ENCODE data around the gene POLD4. TPM values are rescaled to one million over a fixed set of nuclear protein-coding genes. Genes with fewer than 3 reads are reported as not detected.
"Not testable (repeated sequence)": the region's sequence is repeated elsewhere in the genome, so short reads cannot be mapped to it uniquely, and the experiment has no call there.

Gene POLD4
- total and polyA plus RNA-seq, 5 donors, result 53.8 to 124 (median 67.1) TPM

DNA sequence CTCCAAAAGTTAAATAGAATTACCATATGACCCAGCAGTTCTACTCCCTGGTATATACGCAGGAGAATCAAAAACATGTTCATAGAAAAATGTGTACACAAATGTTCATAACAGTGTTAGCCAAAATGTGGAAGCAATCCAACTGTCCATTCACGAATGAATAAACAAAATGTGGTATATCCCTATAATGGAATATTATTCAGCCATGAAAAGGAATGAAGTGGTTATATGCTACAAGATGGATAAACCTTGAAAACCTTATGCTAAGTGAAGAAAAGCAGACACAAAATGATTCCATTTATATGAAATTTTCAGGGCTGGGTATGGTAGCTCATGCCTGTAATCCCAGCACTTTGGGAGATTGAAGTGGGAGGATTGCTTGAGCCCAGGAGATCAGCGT, 16.1 kb downstream of the POLD4 start:
- H3K27me3 ChIP-seq (ENCODE audit: control insufficient read depth, insufficient read depth), result no peaks in the 10 kb centered on the region
- no peak overlapping the region for H3K4me3 ChIP-seq (ENCODE audit: low read length)
- H3K27ac ChIP-seq (ENCODE audit: low read length), result no peak overlapping the region
- ATAC-seq (no peak), DNase-seq (no peak)
- intact Hi-C loops (cut with DNase I), result no loop called here
- H3K4me1 ChIP-seq (ENCODE audit: control insufficient read depth, insufficient read depth, low read length), result no peaks in the 10 kb centered on the region
- H3K9me3 ChIP-seq (ENCODE audit: control insufficient read depth, low read length), result no peaks in the 10 kb centered on the region
- 95% methylated on average over 3 of the region's 3 CpGs for WGBS

DNA sequence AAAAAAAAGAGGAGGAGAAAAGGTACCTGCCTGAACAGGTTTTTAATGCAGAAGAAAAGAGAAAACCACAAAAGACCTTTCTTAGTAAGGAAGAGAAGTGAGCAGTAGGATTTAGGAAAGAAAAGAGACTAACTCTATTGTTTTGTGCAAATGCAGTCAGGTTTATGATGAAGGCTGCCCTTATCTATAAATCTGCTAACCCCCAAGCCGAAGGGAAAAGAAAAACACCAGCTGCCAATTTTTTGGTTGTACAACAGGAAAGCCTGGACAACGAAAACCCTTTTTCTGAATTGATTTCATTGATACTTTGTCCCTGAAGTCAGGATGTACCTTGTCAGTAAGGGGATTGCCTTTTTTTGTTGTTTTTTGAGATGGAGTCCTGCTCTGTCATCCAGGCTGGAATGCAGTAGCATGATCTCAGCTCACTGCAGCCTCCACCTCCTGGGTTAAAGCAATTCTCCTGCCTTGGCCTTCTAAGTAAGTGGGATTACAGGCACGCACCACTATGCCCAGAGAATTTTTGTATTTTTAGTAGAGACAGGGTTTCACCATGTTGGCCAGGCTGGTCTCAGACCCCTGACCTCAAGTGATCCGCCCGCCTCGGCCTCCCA, 21.2 kb downstream of the POLD4 start:
- intact Hi-C loops (cut with DNase I), result no loop called here
- Histone ChIP-seq H3K27me3 (ENCODE audit: control insufficient read depth, insufficient read depth) (no peaks in the 10 kb centered on the region), H3K4me3 (ENCODE audit: low read length) (no peak overlapping the region), H3K9me3 (ENCODE audit: control insufficient read depth, low read length) (no peaks in the 10 kb centered on the region), H3K4me1 (ENCODE audit: control insufficient read depth, insufficient read depth, low read length) (no peaks in the 10 kb centered on the region), H3K27ac (ENCODE audit: low read length) (no peak overlapping the region)
- no peak for DNase-seq
- no peak for ATAC-seq
- 85% methylated on average over 6 of the region's 6 CpGs for WGBS

DNA sequence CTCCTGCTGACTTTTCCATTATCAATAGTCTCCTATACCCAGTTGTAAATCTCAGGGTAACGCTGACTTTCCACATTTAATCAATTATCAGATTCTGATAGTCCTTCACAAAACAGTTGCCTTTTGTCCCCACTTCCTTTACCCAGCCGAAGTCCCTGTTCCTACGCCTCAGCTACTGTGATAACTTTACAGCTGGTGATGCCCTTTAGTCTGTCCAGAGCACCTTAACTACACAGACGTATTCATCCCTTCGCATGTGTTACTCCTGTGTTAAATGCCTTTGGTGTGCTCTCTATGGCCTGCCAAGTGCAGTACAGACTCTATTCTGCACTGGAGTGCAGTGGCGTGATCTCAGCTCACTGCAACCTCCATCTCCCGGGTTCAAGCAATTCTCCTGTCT, 29.8 kb downstream of the POLD4 start:
- no peak overlapping the region for H3K27ac ChIP-seq (ENCODE audit: low read length)
- H3K27me3 ChIP-seq (ENCODE audit: control insufficient read depth, insufficient read depth), result no peaks in the 10 kb centered on the region
- no peak overlapping the region for H3K4me3 ChIP-seq (ENCODE audit: low read length)
- H3K9me3 ChIP-seq (ENCODE audit: control insufficient read depth, low read length), result no peaks in the 10 kb centered on the region
- intact Hi-C loops (cut with DNase I), result no loop called here
- WGBS, result 84% methylated on average over 7 of the region's 7 CpGs
- H3K4me1 ChIP-seq (ENCODE audit: control insufficient read depth, insufficient read depth, low read length), result no peaks in the 10 kb centered on the region
- ATAC-seq (no peak), DNase-seq (no peak)

DNA sequence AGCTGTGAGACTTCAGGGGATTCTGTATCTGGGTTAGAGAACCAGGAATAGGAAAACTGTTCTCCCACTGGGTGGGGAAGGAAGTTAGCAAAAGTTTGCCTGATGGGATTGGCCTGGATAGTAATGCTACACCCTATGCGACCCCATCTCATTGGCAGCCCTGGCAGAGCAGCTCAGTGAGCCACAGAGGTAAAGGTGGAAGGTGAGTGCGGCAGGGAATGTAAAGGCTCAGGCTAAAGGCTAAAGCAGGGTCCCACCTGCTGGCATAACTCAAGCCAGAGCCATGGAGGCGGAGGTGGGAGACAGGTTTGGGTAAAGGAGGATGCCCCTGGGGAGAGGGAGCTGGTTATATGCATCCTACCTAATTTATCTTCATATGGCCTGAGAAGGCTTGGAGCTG, 31.3 kb downstream of the POLD4 start:
- Histone ChIP-seq H3K9me3 (ENCODE audit: control insufficient read depth, low read length) (no peaks in the 10 kb centered on the region), H3K4me1 (ENCODE audit: control insufficient read depth, insufficient read depth, low read length) (no peaks in the 10 kb centered on the region), H3K4me3 (ENCODE audit: low read length) (no peak overlapping the region), H3K27me3 (ENCODE audit: control insufficient read depth, insufficient read depth) (no peaks in the 10 kb centered on the region), H3K27ac (ENCODE audit: low read length) (no peak overlapping the region)
- DNase-seq, result no peak
- ATAC-seq, result no peak
- intact Hi-C loops (cut with DNase I), result no loop called here
- 95% methylated on average over 3 of the region's 3 CpGs for WGBS

DNA sequence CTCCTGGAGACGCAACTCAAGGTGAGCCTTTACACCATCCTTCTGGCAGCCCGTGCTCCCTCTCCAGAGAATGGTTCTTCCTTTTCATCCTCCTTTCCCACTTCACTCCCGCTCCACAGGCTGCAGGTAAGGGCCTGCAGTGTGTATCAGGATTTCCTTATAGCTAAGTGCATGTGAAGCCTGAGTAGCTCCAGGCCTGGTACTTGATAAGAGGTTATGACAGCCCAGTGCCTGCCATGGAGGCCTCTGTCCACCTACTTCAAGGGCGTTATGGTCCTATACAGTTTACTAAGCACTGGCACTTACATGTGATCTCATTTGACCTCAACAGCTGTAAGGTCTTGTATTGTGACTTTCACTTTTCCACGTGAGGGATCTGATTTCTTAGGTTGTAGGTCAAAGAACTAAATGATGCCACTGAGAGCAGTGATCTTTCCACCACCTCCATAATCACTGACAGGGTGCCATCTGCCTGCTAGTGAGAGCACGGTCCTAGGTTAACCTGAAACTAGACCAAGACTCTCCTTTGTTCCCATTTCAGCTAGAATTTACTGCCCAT, 32.0 kb downstream of the POLD4 start:
- Histone ChIP-seq H3K4me3 (ENCODE audit: low read length) (no peak overlapping the region), H3K27ac (ENCODE audit: low read length) (no peak overlapping the region), H3K27me3 (ENCODE audit: control insufficient read depth, insufficient read depth) (no peaks in the 10 kb centered on the region), H3K9me3 (ENCODE audit: control insufficient read depth, low read length) (no peaks in the 10 kb centered on the region), H3K4me1 (ENCODE audit: control insufficient read depth, insufficient read depth, low read length) (no peaks in the 10 kb centered on the region)
- DNase-seq (no peak), ATAC-seq (no peak)
- 84% methylated on average over 6 of the region's 6 CpGs for WGBS
- intact Hi-C loops (cut with DNase I), result no loop called here

DNA sequence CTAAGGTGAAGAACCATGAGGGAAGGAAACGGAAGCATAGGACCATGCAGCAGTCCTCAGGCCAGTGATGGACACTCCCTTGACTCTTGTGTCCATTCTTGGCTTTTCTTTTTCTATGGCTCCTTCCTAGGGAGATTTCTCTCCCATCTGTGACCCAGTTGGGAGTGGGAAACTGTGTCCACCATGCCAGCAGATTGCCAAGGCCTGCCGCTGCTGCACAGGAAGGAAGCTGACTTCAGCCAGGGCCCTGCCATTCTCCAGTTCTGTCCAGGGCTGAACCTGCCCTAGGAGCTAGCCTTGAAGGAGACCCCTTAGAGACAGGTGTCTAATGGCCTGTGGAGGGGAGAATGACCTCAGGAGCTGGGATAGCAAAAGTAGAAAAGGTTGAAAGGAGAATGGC, 32.7 kb downstream of the POLD4 start:
- no peaks in the 10 kb centered on the region for H3K9me3 ChIP-seq (ENCODE audit: control insufficient read depth, low read length)
- DNase-seq, result no peak
- ATAC-seq, result no peak
- no peak overlapping the region for H3K27ac ChIP-seq (ENCODE audit: low read length)
- intact Hi-C loops (cut with DNase I), result no loop called here
- no peak overlapping the region for H3K4me3 ChIP-seq (ENCODE audit: low read length)
- no peaks in the 10 kb centered on the region for H3K4me1 ChIP-seq (ENCODE audit: control insufficient read depth, insufficient read depth, low read length)
- H3K27me3 ChIP-seq (ENCODE audit: control insufficient read depth, insufficient read depth), result no peaks in the 10 kb centered on the region
- WGBS, result 85% methylated on average over 2 of the region's 2 CpGs

DNA sequence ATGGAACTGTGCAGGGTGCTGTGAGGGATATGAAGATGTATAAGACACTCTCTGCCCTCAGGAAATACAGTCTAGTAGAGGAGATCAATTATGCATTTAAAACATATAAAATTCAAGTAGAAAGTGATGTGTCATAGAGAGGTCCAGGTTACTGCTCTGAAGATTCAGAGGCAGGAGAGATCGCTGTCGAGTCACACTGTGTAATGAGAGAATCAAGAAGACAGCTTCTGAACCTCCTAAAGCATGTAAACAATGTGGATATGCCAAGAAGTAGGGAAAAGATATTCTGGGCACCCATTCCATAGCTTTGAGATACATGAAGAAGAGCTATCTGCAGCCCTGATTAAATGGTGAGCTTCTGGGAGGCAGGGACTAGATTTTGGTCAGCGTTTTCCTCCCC, 33.3 kb downstream of the POLD4 start:
- no peak overlapping the region for H3K4me3 ChIP-seq (ENCODE audit: low read length)
- no peaks in the 10 kb centered on the region for H3K27me3 ChIP-seq (ENCODE audit: control insufficient read depth, insufficient read depth)
- no peaks in the 10 kb centered on the region for H3K4me1 ChIP-seq (ENCODE audit: control insufficient read depth, insufficient read depth, low read length)
- no peak overlapping the region for H3K27ac ChIP-seq (ENCODE audit: low read length)
- DNase-seq (no peak), ATAC-seq (no peak)
- intact Hi-C loops (cut with DNase I), result no loop called here
- H3K9me3 ChIP-seq (ENCODE audit: control insufficient read depth, low read length), result no peaks in the 10 kb centered on the region
- WGBS, result 86% methylated on average over 3 of the region's 3 CpGs

DNA sequence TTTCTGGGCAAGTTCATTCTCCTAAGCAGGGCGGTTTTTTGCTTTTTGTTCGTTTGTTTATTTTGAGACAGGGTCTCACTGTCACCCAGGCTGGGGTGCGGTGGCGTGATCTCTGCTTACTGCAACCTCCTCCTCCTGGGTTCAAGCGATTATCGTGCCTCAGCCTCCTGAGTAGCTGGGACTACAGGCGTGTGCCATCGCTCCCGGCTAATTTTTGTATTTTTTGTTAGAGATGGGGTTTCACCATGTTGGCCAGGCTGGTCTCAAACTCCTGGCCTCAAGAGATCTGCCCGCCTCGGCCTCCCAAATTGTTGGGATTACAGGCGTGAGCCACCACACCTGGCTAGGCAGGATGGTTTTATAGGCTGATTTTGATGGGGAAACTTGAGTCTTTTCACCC, 34.5 kb downstream of the POLD4 start:
- WGBS, result 91% methylated on average over 12 of the region's 12 CpGs
- H3K27ac ChIP-seq (ENCODE audit: low read length); ATAC-seq; DNase-seq; H3K4me1 ChIP-seq (ENCODE audit: control insufficient read depth, insufficient read depth, low read length); H3K9me3 ChIP-seq (ENCODE audit: control insufficient read depth, low read length); H3K27me3 ChIP-seq (ENCODE audit: control insufficient read depth, insufficient read depth); H3K4me3 ChIP-seq (ENCODE audit: low read length): not testable (repeated sequence)
- intact Hi-C loops (cut with DNase I), result loop anchor here in 1 of 4 donors (5.0 kb wide), 1 partner anchor 52 kb away; the partner anchor contains the start of gene GRK2

DNA sequence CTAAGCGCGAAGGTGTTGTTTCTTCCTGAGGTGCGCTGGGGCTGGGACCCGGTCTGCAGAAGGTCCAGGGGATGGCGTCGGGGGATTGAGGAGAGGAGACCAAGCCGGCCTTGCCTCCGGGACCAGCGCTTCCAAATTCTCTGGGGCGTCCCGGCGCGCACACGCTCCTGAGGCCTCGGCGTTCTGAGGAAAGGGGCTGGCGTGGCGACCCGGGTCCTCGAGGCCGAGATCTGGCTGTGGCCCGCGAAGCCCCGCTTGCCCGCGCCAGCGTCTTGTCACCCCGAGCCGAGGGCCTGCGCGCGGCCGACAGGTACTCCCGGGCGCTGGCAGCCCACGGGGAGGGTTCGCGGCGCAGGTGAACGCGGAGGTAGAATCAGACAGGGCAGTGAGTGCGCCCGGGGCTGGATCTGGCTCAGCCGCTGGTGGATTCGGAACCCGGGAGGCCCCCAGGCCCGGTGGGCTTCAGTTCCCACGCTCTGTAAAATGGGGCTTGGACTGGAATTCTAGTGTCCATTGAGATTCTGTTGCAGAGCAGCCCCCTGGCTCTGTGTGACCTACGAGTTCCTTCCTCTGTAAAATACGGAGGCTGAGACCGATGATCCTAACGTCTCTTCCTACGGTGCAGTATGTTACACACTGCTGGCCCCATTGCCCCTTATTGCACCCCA, 35.3 kb downstream of the POLD4 start:
- H3K9me3 ChIP-seq (ENCODE audit: control insufficient read depth, low read length), result no peaks in the 10 kb centered on the region
- ATAC-seq (peak in 1 of 2 donors; percentile 14), DNase-seq (peak in 1 of 3 donors; percentile 78)
- H3K4me3 ChIP-seq (ENCODE audit: low read length), result peak overlapping the region; percentile 47
- H3K27me3 ChIP-seq (ENCODE audit: control insufficient read depth, insufficient read depth), result no peaks in the 10 kb centered on the region
- intact Hi-C loops (cut with DNase I), result loop anchor here (2.0 to 5.0 kb wide), 3 partner anchors 51 to 53 kb away; partner anchors contain the start of gene GRK2 (in 3 of the 4)
- no peak overlapping the region for H3K27ac ChIP-seq (ENCODE audit: low read length)
- under 1% methylated on average over 53 of the region's 53 CpGs for WGBS
- no peaks in the 10 kb centered on the region for H3K4me1 ChIP-seq (ENCODE audit: control insufficient read depth, insufficient read depth, low read length)

DNA sequence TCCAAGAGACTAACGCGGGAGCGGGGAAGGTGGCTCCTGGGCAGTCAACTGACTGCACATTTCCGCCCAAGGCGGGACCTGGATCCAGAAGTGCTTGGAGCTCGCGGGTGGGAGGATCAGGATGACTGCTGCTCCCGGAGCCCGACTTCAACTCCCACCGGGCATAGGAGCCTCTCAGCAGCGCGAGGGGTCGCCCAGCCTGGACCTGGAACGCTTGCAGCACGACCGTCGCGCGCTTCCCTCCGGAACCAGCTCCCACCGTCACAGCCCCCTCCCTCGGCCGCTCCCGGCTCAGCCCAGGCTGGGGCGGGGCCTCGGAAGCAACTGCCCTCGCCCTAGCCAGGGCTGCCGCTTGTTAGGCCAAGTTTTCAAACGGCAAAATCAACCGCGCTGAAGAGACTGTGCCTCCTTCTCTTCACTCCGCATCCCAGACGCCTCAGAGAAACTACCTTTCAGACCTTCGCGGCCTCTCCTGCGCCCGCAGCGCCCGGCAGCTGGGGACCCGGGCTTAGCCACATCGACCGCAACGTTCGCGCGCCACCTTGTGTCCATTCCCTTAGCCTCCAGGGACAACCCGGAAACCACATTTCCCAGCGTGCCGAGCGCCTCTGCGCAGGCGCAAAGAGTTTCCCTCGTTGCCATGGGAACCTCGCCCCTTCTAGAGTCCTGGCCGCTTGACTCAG, 36.0 kb downstream of the POLD4 start:
- ATAC-seq (peak; percentile 94 to 95), DNase-seq (peak; percentile 96 to 98 (median 98))
- no peaks in the 10 kb centered on the region for H3K27me3 ChIP-seq (ENCODE audit: control insufficient read depth, insufficient read depth)
- peak overlapping the region; percentile 72 for H3K27ac ChIP-seq (ENCODE audit: low read length)
- intact Hi-C loops (cut with DNase I), result loop anchor here (2.0 to 5.0 kb wide), 3 partner anchors 50 to 53 kb away; partner anchors contain the start of gene GRK2 (in 3 of the 4)
- WGBS, result under 1% methylated on average over 55 of the region's 55 CpGs
- H3K4me1 ChIP-seq (ENCODE audit: control insufficient read depth, insufficient read depth, low read length), result no peaks in the 10 kb centered on the region
- no peaks in the 10 kb centered on the region for H3K9me3 ChIP-seq (ENCODE audit: control insufficient read depth, low read length)
- H3K4me3 ChIP-seq (ENCODE audit: low read length), result peak overlapping the region; percentile 47

DNA sequence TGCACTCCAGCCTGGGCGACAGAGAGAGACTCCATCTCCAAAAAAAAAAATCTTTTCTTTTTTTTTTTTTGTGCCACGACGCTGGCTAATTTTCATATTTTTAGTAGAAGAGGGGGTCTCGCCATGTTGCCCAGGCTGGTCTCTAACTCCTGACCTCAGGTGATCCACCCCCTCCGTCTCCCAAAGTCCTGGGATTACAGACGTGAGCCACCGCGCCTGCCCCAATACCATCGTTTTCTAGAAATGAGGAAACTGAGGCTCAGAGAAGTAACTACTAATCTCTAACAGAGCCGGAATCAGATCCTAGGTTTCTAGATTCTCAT, 36.5 kb downstream of the POLD4 start:
- ATAC-seq (no peak), DNase-seq (no peak)
- peak overlapping the region; percentile 72 for H3K27ac ChIP-seq (ENCODE audit: low read length)
- H3K4me1 ChIP-seq (ENCODE audit: control insufficient read depth, insufficient read depth, low read length), result no peaks in the 10 kb centered on the region
- intact Hi-C loops (cut with DNase I), result loop anchor here (2.0 to 5.0 kb wide), 3 partner anchors 50 to 52 kb away; partner anchors contain the start of gene GRK2 (in 3 of the 4)
- peak overlapping the region; percentile 47 for H3K4me3 ChIP-seq (ENCODE audit: low read length)
- H3K9me3 ChIP-seq (ENCODE audit: control insufficient read depth, low read length), result no peaks in the 10 kb centered on the region
- WGBS, result under 1% methylated on average over 10 of the region's 10 CpGs
- H3K27me3 ChIP-seq (ENCODE audit: control insufficient read depth, insufficient read depth), result no peaks in the 10 kb centered on the region
